ENCODE results near the gene PPFIA2. TPM values are rescaled to one million over a fixed set of nuclear protein-coding genes. Genes with fewer than 3 reads are reported as not detected.

Gene PPFIA2
- total and polyA plus RNA-seq, 10 of the 15 experiments (the other 5 are each of a cell fraction or from before 2014, with no cell fraction given) = 0.06 to 0.39 (median 0.18) TPM; not detected in 6

DNA sequence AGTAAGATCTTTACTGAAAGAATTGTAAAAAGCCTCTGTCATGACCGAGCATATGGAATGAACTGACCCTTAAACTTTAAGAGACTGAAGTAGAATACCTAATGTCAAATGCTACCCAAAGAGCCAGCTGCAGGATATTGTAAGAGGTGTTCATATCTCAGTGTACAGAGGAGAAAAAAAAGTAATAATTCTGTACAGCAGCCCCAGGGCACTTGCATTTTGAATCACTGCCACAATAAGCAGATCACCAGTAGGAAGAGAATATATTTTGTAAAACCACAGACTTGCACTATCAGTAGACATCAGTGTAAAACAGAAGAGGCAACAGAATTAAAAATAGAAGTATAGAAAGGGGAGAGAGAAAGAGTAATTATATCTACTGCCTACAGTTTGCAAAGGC lies 162.6 kb downstream of the PPFIA2 start:
- H3K79me2 ChIP-seq (ENCODE audit: control insufficient read depth, insufficient read depth, low read length) = no peaks in the 10 kb centered on the region
- in situ Hi-C loops (cut with MboI) = no loop called here
- RAD21 ChIA-PET (ENCODE audit: unreplicated experiment) = no interaction called here
- DNase-seq (ENCODE audit: low read depth, low spot score) (no peak), FAIRE-seq (no peak), ATAC-seq (no peak)
- no peak overlapping the region for H3K27ac ChIP-seq (ENCODE audit: control insufficient read depth, insufficient read depth)
- H2AFZ ChIP-seq (ENCODE audit: control insufficient read depth, low read depth, low read length) = no peak overlapping the region
- H3K27me3 ChIP-seq (replicated peaks in 1 of 2; ENCODE audit: control insufficient read depth in 2 of 2, insufficient read depth in 2 of 2, low read length in 1 of 2) = no peaks in the 10 kb centered on the region
- 0% methylated on average over 1 of the region's 1 CpG for WGBS (ENCODE audit: insufficient coverage, insufficient replicate concordance, low lambda C conversion rate, missing lambda C conversion rate)
- H3K9ac ChIP-seq (ENCODE audit: control insufficient read depth, insufficient read depth, low read length) = no peak overlapping the region
- POLR2A ChIA-PET = no interaction called here
- H3K9me3 ChIP-seq (replicated peaks; ENCODE audit: control insufficient read depth, insufficient read depth, low read length) = no peaks in the 10 kb centered on the region
- TF ChIP-seq, protein P1, sequence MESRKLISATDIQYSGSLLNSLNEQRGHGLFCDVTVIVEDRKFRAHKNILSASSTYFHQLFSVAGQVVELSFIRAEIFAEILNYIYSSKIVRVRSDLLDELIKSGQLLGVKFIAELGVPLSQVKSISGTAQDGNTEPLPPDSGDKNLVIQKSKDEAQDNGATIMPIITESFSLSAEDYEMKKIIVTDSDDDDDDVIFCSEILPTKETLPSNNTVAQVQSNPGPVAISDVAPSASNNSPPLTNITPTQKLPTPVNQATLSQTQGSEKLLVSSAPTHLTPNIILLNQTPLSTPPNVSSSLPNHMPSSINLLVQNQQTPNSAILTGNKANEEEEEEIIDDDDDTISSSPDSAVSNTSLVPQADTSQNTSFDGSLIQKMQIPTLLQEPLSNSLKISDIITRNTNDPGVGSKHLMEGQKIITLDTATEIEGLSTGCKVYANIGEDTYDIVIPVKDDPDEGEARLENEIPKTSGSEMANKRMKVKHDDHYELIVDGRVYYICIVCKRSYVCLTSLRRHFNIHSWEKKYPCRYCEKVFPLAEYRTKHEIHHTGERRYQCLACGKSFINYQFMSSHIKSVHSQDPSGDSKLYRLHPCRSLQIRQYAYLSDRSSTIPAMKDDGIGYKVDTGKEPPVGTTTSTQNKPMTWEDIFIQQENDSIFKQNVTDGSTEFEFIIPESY (IDR thresholded peaks at IDR 0.05) = no peak
- no peak for TF ChIP-seq TBL1XR1 (IDR thresholded peaks at IDR 0.05; ENCODE audit: low read depth, low read length)
- TF ChIP-seq BMI1 (IDR thresholded peaks at IDR 0.05; ENCODE audit: borderline replicate concordance) = no peak
- no peak for TF ChIP-seq CEBPB (IDR thresholded peaks at IDR 0.05; ENCODE audit: borderline replicate concordance in 1 of 2, low read depth in 2 of 2, low read length in 2 of 2)
- no peak for TF ChIP-seq NFIC (IDR thresholded peaks at IDR 0.05; ENCODE audit: low read depth, low read length)
- TF ChIP-seq LARP7 (IDR thresholded peaks at IDR 0.05) = no peak
- TF ChIP-seq IRF4 (IDR thresholded peaks at IDR 0.05; ENCODE audit: low read depth, low read length) = no peak
- no peak for TF ChIP-seq KDM1A (IDR thresholded peaks at IDR 0.05; ENCODE audit: borderline replicate concordance)
- TF ChIP-seq, protein P2, sequence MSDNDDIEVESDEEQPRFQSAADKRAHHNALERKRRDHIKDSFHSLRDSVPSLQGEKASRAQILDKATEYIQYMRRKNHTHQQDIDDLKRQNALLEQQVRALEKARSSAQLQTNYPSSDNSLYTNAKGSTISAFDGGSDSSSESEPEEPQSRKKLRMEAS (IDR thresholded peaks at IDR 0.05; ENCODE audit: low read depth, low read length) = no peak
- TF ChIP-seq, protein P3, sequence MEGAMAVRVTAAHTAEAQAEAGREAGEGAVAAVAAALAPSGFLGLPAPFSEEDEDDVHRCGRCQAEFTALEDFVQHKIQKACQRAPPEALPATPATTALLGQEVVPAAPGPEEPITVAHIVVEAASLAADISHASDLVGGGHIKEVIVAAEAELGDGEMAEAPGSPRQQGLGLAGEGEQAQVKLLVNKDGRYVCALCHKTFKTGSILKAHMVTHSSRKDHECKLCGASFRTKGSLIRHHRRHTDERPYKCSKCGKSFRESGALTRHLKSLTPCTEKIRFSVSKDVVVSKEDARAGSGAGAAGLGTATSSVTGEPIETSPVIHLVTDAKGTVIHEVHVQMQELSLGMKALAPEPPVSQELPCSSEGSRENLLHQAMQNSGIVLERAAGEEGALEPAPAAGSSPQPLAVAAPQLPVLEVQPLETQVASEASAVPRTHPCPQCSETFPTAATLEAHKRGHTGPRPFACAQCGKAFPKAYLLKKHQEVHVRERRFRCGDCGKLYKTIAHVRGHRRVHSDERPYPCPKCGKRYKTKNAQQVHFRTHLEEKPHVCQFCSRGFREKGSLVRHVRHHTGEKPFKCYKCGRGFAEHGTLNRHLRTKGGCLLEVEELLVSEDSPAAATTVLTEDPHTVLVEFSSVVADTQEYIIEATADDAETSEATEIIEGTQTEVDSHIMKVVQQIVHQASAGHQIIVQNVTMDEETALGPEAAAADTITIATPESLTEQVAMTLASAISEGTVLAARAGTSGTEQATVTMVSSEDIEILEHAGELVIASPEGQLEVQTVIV (IDR thresholded peaks at IDR 0.05; ENCODE audit: borderline replicate concordance, partially characterized antibody) = no peak
- no peaks in the 10 kb centered on the region for H3K36me3 ChIP-seq (ENCODE audit: control insufficient read depth in 2 of 2, insufficient read depth in 2 of 2, low read length in 1 of 2)
- H3K4me1 ChIP-seq (ENCODE audit: control insufficient read depth, insufficient read depth, low read length) = no peaks in the 10 kb centered on the region
- BruUV-seq (replicated peaks) = no TSS peak
- SMC1A ChIA-PET (ENCODE audit: uncharacterized antibody, unreplicated experiment) = no interaction called here
- CTCF ChIA-PET = no interaction called here
- no peaks in the 10 kb centered on the region for H4K20me1 ChIP-seq (ENCODE audit: control insufficient read depth, insufficient read depth)
- H3K4me3 ChIP-seq = no peak overlapping the region
- H3K4me2 ChIP-seq (ENCODE audit: control insufficient read depth, insufficient read depth) = no peak overlapping the region
- intact Hi-C loops (cut with micrococcal nuclease; ENCODE audit: unreplicated experiment) = no loop called here

Measured in GM12878 (cell line).